A549 (cell line): ENCODE data around the gene CARS1. TPM values are rescaled to one million over a fixed set of nuclear protein-coding genes. Genes with fewer than 3 reads are reported as not detected.
A peak's percentile ranks its signal among the peaks of the same experiment; 100 is the strongest.

Source experiments
- ATAC-seq, 2 experiments: fragments of 200-7000 bp in 1 of 2; fragments of >200 bp in 1 of 2; cut with Nextera tagmentation in 1 of 2; cut with Tn5 transposase in 1 of 2; 3 replicates each; pipeline versions ENCODE4 v1.8.0 to v1.9.1; 2018 to 2020; ENCODE audit warnings: mild to moderate bottlenecking in 1 of 2, moderate library complexity in 1 of 2
- CTCF ChIA-PET: fragments of 300-600 bp; sonication (Branson Sonifier 250); formaldehyde crosslinking; extraction: SDS; loops from one replicate; lab custom pipeline; 2021; ENCODE audit warnings: antibody characterized with exemption, inconsistent platforms; lab: Yijun Ruan, JAX
- POLR2A ChIA-PET: fragments of 350-600 bp; formaldehyde crosslinking; extraction: SDS; loops from one replicate; lab custom pipeline; 2021; ENCODE audit warnings: antibody characterized with exemption, inconsistent platforms; lab: Yijun Ruan, JAX
- DNase-seq, 2 experiments: peaks; one replicate each; pipeline versions ENCODE4 v3.0.0 to v3.0.0-alpha.2; 2011 to 2016; ENCODE audit warnings: low read depth in 1 of 2, low spot score in 1 of 2
- FAIRE-seq: peaks from 2 replicates; lab custom pipeline; 2011; peaks lifted over from hg19 to GRCh38; lab: Jason Lieb, UNC
- H3K27ac ChIP-seq, 2 experiments: fragments of >200 bp; sonication (Bioruptor Twin); formaldehyde crosslinking; 3 replicates each; pipeline ENCODE4 v1.5.1; 2016 to 2017
- H3K4me1 ChIP-seq: fragments of >200 bp; sonication (Bioruptor Twin); formaldehyde crosslinking; 3 replicates; pipeline ENCODE4 v1.6.1; 2016
- H3K4me2 ChIP-seq: fragments of >200 bp; sonication (Bioruptor Twin); formaldehyde crosslinking; 3 replicates; pipeline ENCODE4 v1.6.1; 2016
- H3K4me3 ChIP-seq: fragments of >200 bp; sonication (Bioruptor Twin); formaldehyde crosslinking; 3 replicates; pipeline ENCODE4 v1.5.1; 2016
- H3K9me3 ChIP-seq: fragments of >200 bp; sonication (Bioruptor Twin); formaldehyde crosslinking; 3 replicates; pipeline ENCODE4 v1.6.1; 2016
- BCL3 ChIP-seq: fragments of >200 bp; sonication (Bioruptor Twin); formaldehyde crosslinking; IDR thresholded peaks from 3 replicates; pipeline ENCODE4 v1.6.1; 2016
- CBX2 ChIP-seq: fragments of 200-600 bp; sonication (generic); IDR thresholded peaks from 2 replicates; pipeline ENCODE4 v1.6.1; 2016; ENCODE audit warnings: low read depth, mild to moderate bottlenecking, borderline replicate concordance
- CHD4 ChIP-seq: fragments of 200-600 bp; sonication (generic); IDR thresholded peaks from 2 replicates; pipeline ENCODE4 v1.6.1; 2016; ENCODE audit warnings: antibody characterized with exemption, mild to moderate bottlenecking, borderline replicate concordance
- CTCF ChIP-seq: fragments of >200 bp; sonication (Bioruptor Twin); formaldehyde crosslinking; IDR thresholded peaks from 3 replicates; pipeline ENCODE4 v1.5.1; 2016
- E2F6 ChIP-seq: IDR thresholded peaks from 2 replicates; pipeline ENCODE4 v1.6.1; 2012; ENCODE audit warnings: low read depth, borderline replicate concordance
- EHMT2 ChIP-seq: fragments of 200-600 bp; sonication (generic); IDR thresholded peaks from 2 replicates; pipeline ENCODE4 v1.6.1; 2016; ENCODE audit warnings: antibody characterized with exemption, low read depth, mild to moderate bottlenecking, moderate library complexity
- FOSB ChIP-seq: fragments of 250-450 bp; sonication (Bioruptor Pico); IDR thresholded peaks from 2 replicates; pipeline ENCODE4 v1.5.0; 2020; ENCODE audit warnings: mild to moderate bottlenecking, moderate library complexity
- FOSL2 ChIP-seq, 2 experiments: fragments of 450-650 bp in 1 of 2; fragments of >200 bp in 1 of 2; sonication (Bioruptor Twin) in 1 of 2; formaldehyde crosslinking; IDR thresholded peaks; 2 replicates each; pipeline versions ENCODE4 v1.5.0 to v1.6.1; 2016 to 2020; ENCODE audit warnings: mild to moderate bottlenecking in 1 of 2, moderate library complexity in 1 of 2
- HDAC2 ChIP-seq: fragments of 200-600 bp; sonication (generic); IDR thresholded peaks from 2 replicates; pipeline ENCODE4 v1.6.1; 2016
- HEYL ChIP-seq: fragments of 250-450 bp; sonication (Bioruptor Pico); IDR thresholded peaks from 2 replicates; pipeline ENCODE4 v1.8.0; 2021; ENCODE audit warnings: mild to moderate bottlenecking, moderate library complexity
- HOXA7 ChIP-seq: fragments of 250-450 bp; sonication (Bioruptor Pico); IDR thresholded peaks from 2 replicates; pipeline ENCODE4 v1.5.0; 2020; ENCODE audit warnings: mild to moderate bottlenecking, moderate library complexity
- JUN ChIP-seq, 2 experiments: fragments of >200 bp; sonication (Bioruptor Twin); formaldehyde crosslinking; IDR thresholded peaks; 2 replicates in 1 of 2; 3 replicates in 1 of 2; pipeline ENCODE4 v1.6.1; 2016 to 2017
- KDM1A ChIP-seq: fragments of 200-600 bp; sonication (generic); IDR thresholded peaks from 2 replicates; pipeline ENCODE4 v1.6.1; 2016; ENCODE audit warnings: low read depth, mild to moderate bottlenecking
- MAFK ChIP-seq: fragments of 450-650 bp; IDR thresholded peaks from 2 replicates; pipeline ENCODE4 v1.6.1; 2014; ENCODE audit not compliant: partially characterized antibody
- PBX3 ChIP-seq: IDR thresholded peaks from 2 replicates; pipeline ENCODE4 v1.6.1; 2012
- POLR2A ChIP-seq: IDR thresholded peaks from 2 replicates; pipeline ENCODE4 v1.6.1; 2012; ENCODE audit warnings: mild to moderate bottlenecking, low read length
- RFX5 ChIP-seq: fragments of 450-650 bp; IDR thresholded peaks from 2 replicates; pipeline ENCODE4 v1.7.1; 2014; ENCODE audit warnings: antibody characterized with exemption, mild to moderate bottlenecking, moderate library complexity
- SMC3 ChIP-seq: fragments of >200 bp; sonication (Bioruptor Twin); formaldehyde crosslinking; IDR thresholded peaks from 3 replicates; pipeline ENCODE4 v1.6.1; 2018; ENCODE audit warnings: inconsistent platforms
- USF2 ChIP-seq: fragments of 450-650 bp; IDR thresholded peaks from 2 replicates; pipeline ENCODE4 v1.6.1; 2014; ENCODE audit warnings: antibody characterized with exemption
- ZC3H11A ChIP-seq: fragments of 450-650 bp; IDR thresholded peaks from 2 replicates; pipeline ENCODE4 v1.6.1; 2014; ENCODE audit warnings: antibody characterized with exemption, mild to moderate bottlenecking
- ZFP36 ChIP-seq: fragments of 450-650 bp; IDR thresholded peaks from 2 replicates; pipeline ENCODE4 v1.6.1; 2014; ENCODE audit warnings: borderline replicate concordance; ENCODE audit not compliant: partially characterized antibody
- ZNF302 ChIP-seq: fragments of 250-450 bp; sonication (Bioruptor Pico); IDR thresholded peaks from 2 replicates; pipeline ENCODE4 v1.9.0; 2021; ENCODE audit warnings: inconsistent platforms, mild to moderate bottlenecking, moderate library complexity
- ZSCAN20 ChIP-seq: fragments of 250-450 bp; sonication (Bioruptor Pico); IDR thresholded peaks from 2 replicates; pipeline ENCODE4 v1.8.0; 2022; ENCODE audit warnings: mild to moderate bottlenecking, moderate library complexity
- WGBS: methylation state at CpG from one replicate; pipeline ENCODE4 v1.1.6; 2017; ENCODE audit errors: missing lambda C conversion rate; 5-methylcytosine and 5-hydroxymethylcytosine counted together
- polyA plus RNA-seq, 4 experiments: library from polyadenylated mRNA; depleted of rRNA in 3 of 4; stranded (reverse); fragments of >200 nt; fragmentation: RNase III in 1 of 4; extraction: RNeasy Plus Mini Kit Qiagen cat#74134 plus additional on column Dnase treatment in 1 of 4; gene quantifications; 2 replicates in 3 of 4; 3 replicates in 1 of 4; pipeline ENCODE4 v1.2.3, GENCODE V29; 2011 to 2017

Gene CARS1
- polyA plus RNA-seq, 2 of the 4 experiments (the other 2 are of a cell fraction): 52.7 to 130 TPM

- Histone ChIP-seq H3K4me2 (no peak overlapping the region), H3K4me3 (no peak overlapping the region), H3K9me3 (no peaks in the 10 kb centered on the region), H3K27ac (no peak overlapping the region), H3K4me1 (no peaks in the 10 kb centered on the region)
- DNase-seq: no peak
- ChIA-PET CTCF (interaction anchor here (3.2 to 9.9 kb wide), 2 partner anchors 8 kb away, joined by 10 to 87 read pairs; no protein-coding TSS in a partner anchor), POLR2A (no interaction called here)
- no peak for FAIRE-seq
- TF ChIP-seq HEYL (no peak), ZFP36 (no peak), JUN (IDR thresholded peaks at IDR 0.05) (no peak), FOSL2 (IDR thresholded peaks at IDR 0.05) (no peak), FOSL2 (CRISPR knock-in tag; IDR thresholded peaks at IDR 0.05) (no peak), EHMT2 (no peak), CHD4 (no peak), PBX3 (no peak)
- WGBS: 59% methylated on average over 8 of the region's 8 CpGs
- ATAC-seq: no peak
Observed at GRCh38 chr11:3083321-3083720, 26.1 kb upstream of the CARS1 start.

GRCh38 chr11:3081386-3081751 lies 24.1 kb upstream of the CARS1 start:
- 69% methylated on average over 6 of the region's 6 CpGs for WGBS
- POLR2A ChIA-PET: interaction anchor here (0.6 to 0.7 kb wide), 2 partner anchors 10 to 295 kb away, joined by 4 to 7 read pairs; no protein-coding TSS in a partner anchor
- Histone ChIP-seq H3K9me3 (no peaks in the 10 kb centered on the region), H3K4me3 (no peak overlapping the region), H3K4me2 (no peak overlapping the region)
- FAIRE-seq: no peak
- TF ChIP-seq MAFK: peak; percentile 95
- no peak for TF ChIP-seq USF2
- no peak for TF ChIP-seq RFX5
- TF ChIP-seq CTCF: no peak
- TF ChIP-seq ZSCAN20 (CRISPR knock-in tag): no peak
- TF ChIP-seq, all 56 proteins: peak for 1
- no peak overlapping the region for H3K27ac ChIP-seq
- DNase-seq (no peak), ATAC-seq (no peak)
- no peaks in the 10 kb centered on the region for H3K4me1 ChIP-seq
- CTCF ChIA-PET: interaction anchor here (1.6 to 9.9 kb wide), 2 partner anchors 10 kb away, joined by 3 to 87 read pairs; no protein-coding TSS in a partner anchor

- POLR2A ChIA-PET: interaction anchor here (0.7 kb wide), 1 partner anchor 10 kb away, joined by 7 read pairs; no protein-coding TSS in a partner anchor
- H3K4me2 ChIP-seq: no peak overlapping the region
- CTCF ChIA-PET: interaction anchor here (1.6 to 9.9 kb wide), 2 partner anchors 9 to 10 kb away, joined by 3 to 87 read pairs; no protein-coding TSS in a partner anchor
Observed at GRCh38 chr11:3080733-3081385, 23.6 kb upstream of the CARS1 start.

GRCh38 chr11:3080104-3080503 lies 22.9 kb upstream of the CARS1 start:
- 10% methylated on average over 1 of the region's 1 CpG for WGBS
- no peak overlapping the region for H3K27ac ChIP-seq
- ChIA-PET CTCF (interaction anchor here (9.9 kb wide), 1 partner anchor 11 kb away, joined by 87 read pairs; no protein-coding TSS in a partner anchor), POLR2A (interaction anchor here (0.7 kb wide), 1 partner anchor 46 kb away, joined by 6 read pairs; no protein-coding TSS in a partner anchor)
- ATAC-seq: no peak
- no peak for DNase-seq
- H3K4me3 ChIP-seq: no peak overlapping the region
- H3K4me2 ChIP-seq: no peak overlapping the region
- H3K4me1 ChIP-seq: no peaks in the 10 kb centered on the region
- no peak for FAIRE-seq
- no peaks in the 10 kb centered on the region for H3K9me3 ChIP-seq
- TF ChIP-seq FOSB (CRISPR knock-in tag) (no peak), CBX2 (no peak), CTCF (no peak), SMC3 (no peak), BCL3 (no peak), HEYL (no peak), ZNF302 (no peak), E2F6 (no peak), HDAC2 (no peak), FOSL2 (IDR thresholded peaks at IDR 0.05) (no peak), FOSL2 (CRISPR knock-in tag; IDR thresholded peaks at IDR 0.05) (no peak), POLR2A (no peak)

More at GRCh38 chr11:3080733-3081385, 23.6 kb upstream of the CARS1 start:
- no peaks in the 10 kb centered on the region for H3K4me1 ChIP-seq
- ATAC-seq (no peak), DNase-seq (no peak), FAIRE-seq (no peak)
- no peaks in the 10 kb centered on the region for H3K9me3 ChIP-seq
- no peak overlapping the region for H3K4me3 ChIP-seq
- H3K27ac ChIP-seq: no peak overlapping the region
- TF ChIP-seq KDM1A (no peak), HOXA7 (CRISPR knock-in tag) (no peak), ZC3H11A (no peak)
- 48% methylated on average over 13 of the region's 13 CpGs for WGBS
